ENCODE measurements around the gene SRPK2.
"Not testable (repeated sequence)": the region's sequence is repeated elsewhere in the genome, so short reads cannot be mapped to it uniquely, and the experiment has no call there.

The SRPK2 gene

GRCh38 chr7:105202616-105203015 lies 186.1 kb downstream of the SRPK2 start:
- peaks cover 3% of the 10 kb centered on the region for H3K36me3 ChIP-seq (replicated peaks)
- no peaks in the 10 kb centered on the region for H3K27me3 ChIP-seq (ENCODE audit: low read depth)
- H3K9me3 ChIP-seq = no peaks in the 10 kb centered on the region
- peaks cover 15% of the 10 kb centered on the region for H3K4me1 ChIP-seq
- H3K4me3 ChIP-seq = no peak overlapping the region
- DNase-seq (ENCODE audit: low spot score in 2 of 2) = peak; percentile 28 to 93
- in situ Hi-C loops (cut with MboI; ENCODE audit: low sequenced_read_pairs) = no loop called here

- H3K4me3 ChIP-seq = no peak overlapping the region
- no peaks in the 10 kb centered on the region for H3K9me3 ChIP-seq
- DNase-seq (ENCODE audit: low spot score in 2 of 2) = no peak
- H3K4me1 ChIP-seq = peaks cover 15% of the 10 kb centered on the region
- in situ Hi-C loops (cut with MboI; ENCODE audit: low sequenced_read_pairs) = no loop called here
- peaks cover 6% of the 10 kb centered on the region for H3K36me3 ChIP-seq (replicated peaks)
- H3K27me3 ChIP-seq (ENCODE audit: low read depth) = no peaks in the 10 kb centered on the region
Observed at GRCh38 chr7:105199386-105199785, 189.3 kb downstream of the SRPK2 start.

GRCh38 chr7:105198223-105198622 lies 190.5 kb downstream of the SRPK2 start:
- in situ Hi-C loops (cut with MboI; ENCODE audit: low sequenced_read_pairs) = no loop called here
- no peaks in the 10 kb centered on the region for H3K27me3 ChIP-seq (ENCODE audit: low read depth)
- H3K4me3 ChIP-seq = no peak overlapping the region
- H3K9me3 ChIP-seq = no peaks in the 10 kb centered on the region
- H3K4me1 ChIP-seq = peaks cover 12% of the 10 kb centered on the region
- peaks cover 3% of the 10 kb centered on the region; the same call in 1 of the 2 replicates for H3K36me3 ChIP-seq (replicated peaks)
- DNase-seq (ENCODE audit: low spot score in 2 of 2) = no peak

- peaks cover 3% of the 10 kb centered on the region; the same call in 1 of the 2 replicates for H3K36me3 ChIP-seq (replicated peaks)
- no peak overlapping the region for H3K4me3 ChIP-seq
- no peaks in the 10 kb centered on the region for H3K9me3 ChIP-seq
- in situ Hi-C loops (cut with MboI; ENCODE audit: low sequenced_read_pairs) = no loop called here
- no peak for DNase-seq (ENCODE audit: low spot score in 2 of 2)
- H3K27me3 ChIP-seq (ENCODE audit: low read depth) = no peaks in the 10 kb centered on the region
- no peaks in the 10 kb centered on the region; the same call in 1 of the 2 replicates for H3K4me1 ChIP-seq
Observed at GRCh38 chr7:105196473-105196872, 192.2 kb downstream of the SRPK2 start.

- in situ Hi-C loops (cut with MboI; ENCODE audit: low sequenced_read_pairs) = no loop called here
- peaks cover 3% of the 10 kb centered on the region; the same call in 1 of the 2 replicates for H3K36me3 ChIP-seq (replicated peaks)
- no peaks in the 10 kb centered on the region for H3K9me3 ChIP-seq
- no peaks in the 10 kb centered on the region; the same call in 1 of the 2 replicates for H3K4me1 ChIP-seq
- no peak for DNase-seq (ENCODE audit: low spot score in 2 of 2)
- H3K27me3 ChIP-seq (ENCODE audit: low read depth) = no peaks in the 10 kb centered on the region
- no peak overlapping the region for H3K4me3 ChIP-seq
Observed at GRCh38 chr7:105195891-105196290, 192.8 kb downstream of the SRPK2 start.

- H3K9me3 ChIP-seq; in situ Hi-C loops (cut with MboI; ENCODE audit: low sequenced_read_pairs); H3K4me1 ChIP-seq; H3K27me3 ChIP-seq (ENCODE audit: low read depth); DNase-seq (ENCODE audit: low spot score in 2 of 2); H3K4me3 ChIP-seq; H3K36me3 ChIP-seq (replicated peaks): not testable (repeated sequence)
Observed at GRCh38 chr7:105194959-105195358, 193.8 kb downstream of the SRPK2 start.

- in situ Hi-C loops (cut with MboI; ENCODE audit: low sequenced_read_pairs) = no loop called here
- no peak for DNase-seq (ENCODE audit: low spot score in 2 of 2)
- Histone ChIP-seq H3K9me3 (no peaks in the 10 kb centered on the region), H3K36me3 (replicated peaks) (0 out of 2 replicates have a peak, but pooled peaks cover 3% of the 10 kb centered on the region), H3K4me3 (no peak overlapping the region), H3K27me3 (ENCODE audit: low read depth) (no peaks in the 10 kb centered on the region), H3K4me1 (no peaks in the 10 kb centered on the region; the same call in 1 of the 2 replicates)
Observed at GRCh38 chr7:105191331-105191730, 197.4 kb downstream of the SRPK2 start.

- H3K36me3 ChIP-seq (replicated peaks) = no peaks in the 10 kb centered on the region
- H3K4me3 ChIP-seq = no peak overlapping the region
- no peaks in the 10 kb centered on the region for H3K27me3 ChIP-seq (ENCODE audit: low read depth)
- in situ Hi-C loops (cut with MboI; ENCODE audit: low sequenced_read_pairs) = no loop called here
- no peak for DNase-seq (ENCODE audit: low spot score in 2 of 2)
- H3K9me3 ChIP-seq = no peaks in the 10 kb centered on the region
- peaks cover 11% of the 10 kb centered on the region for H3K4me1 ChIP-seq
Observed at GRCh38 chr7:105189859-105190492, 198.7 kb downstream of the SRPK2 start.

- H3K9me3 ChIP-seq = no peaks in the 10 kb centered on the region
- in situ Hi-C loops (cut with MboI; ENCODE audit: low sequenced_read_pairs) = no loop called here
- H3K36me3 ChIP-seq (replicated peaks) = no peaks in the 10 kb centered on the region
- DNase-seq (ENCODE audit: low spot score in 2 of 2) = no peak
- peaks cover 11% of the 10 kb centered on the region for H3K4me1 ChIP-seq
- H3K4me3 ChIP-seq = no peak overlapping the region
- no peaks in the 10 kb centered on the region for H3K27me3 ChIP-seq (ENCODE audit: low read depth)
Observed at GRCh38 chr7:105188201-105188600, 200.5 kb downstream of the SRPK2 start.

- no peak for DNase-seq (ENCODE audit: low spot score in 2 of 2)
- Histone ChIP-seq H3K4me3 (no peak overlapping the region), H3K27me3 (ENCODE audit: low read depth) (no peaks in the 10 kb centered on the region), H3K36me3 (replicated peaks) (no peaks in the 10 kb centered on the region), H3K4me1 (peaks cover 11% of the 10 kb centered on the region), H3K9me3 (no peaks in the 10 kb centered on the region)
- in situ Hi-C loops (cut with MboI; ENCODE audit: low sequenced_read_pairs) = no loop called here
Observed at GRCh38 chr7:105187302-105188169, 201.2 kb downstream of the SRPK2 start.

- Histone ChIP-seq H3K4me1 (peaks cover 11% of the 10 kb centered on the region), H3K9me3 (no peaks in the 10 kb centered on the region), H3K27me3 (ENCODE audit: low read depth) (no peaks in the 10 kb centered on the region), H3K4me3 (no peak overlapping the region), H3K36me3 (replicated peaks) (no peaks in the 10 kb centered on the region)
- DNase-seq (ENCODE audit: low spot score in 2 of 2) = peak in 1 of 2 experiments; percentile 62
- in situ Hi-C loops (cut with MboI; ENCODE audit: low sequenced_read_pairs) = no loop called here
Observed at GRCh38 chr7:105185290-105186010, 203.3 kb downstream of the SRPK2 start.

- peaks cover 7% of the 10 kb centered on the region; the same call in 1 of the 2 replicates for H3K4me1 ChIP-seq
- H3K27me3 ChIP-seq (ENCODE audit: low read depth) = no peaks in the 10 kb centered on the region
- no peak overlapping the region for H3K4me3 ChIP-seq
- 0 out of 2 replicates have a peak, but pooled peaks cover 2% of the 10 kb centered on the region for H3K9me3 ChIP-seq
- in situ Hi-C loops (cut with MboI; ENCODE audit: low sequenced_read_pairs) = no loop called here
- no peak for DNase-seq (ENCODE audit: low spot score in 2 of 2)
- no peaks in the 10 kb centered on the region for H3K36me3 ChIP-seq (replicated peaks)
Observed at GRCh38 chr7:105180002-105180401, 208.7 kb downstream of the SRPK2 start.

GRCh38 chr7:105178928-105179541 lies 209.7 kb downstream of the SRPK2 start:
- 0 out of 2 replicates have a peak, but pooled peaks cover 2% of the 10 kb centered on the region for H3K9me3 ChIP-seq
- no peak overlapping the region for H3K4me3 ChIP-seq
- no peak for DNase-seq (ENCODE audit: low spot score in 2 of 2)
- H3K4me1 ChIP-seq = peaks cover 7% of the 10 kb centered on the region; the same call in 1 of the 2 replicates
- in situ Hi-C loops (cut with MboI; ENCODE audit: low sequenced_read_pairs) = no loop called here
- no peaks in the 10 kb centered on the region for H3K36me3 ChIP-seq (replicated peaks)
- H3K27me3 ChIP-seq (ENCODE audit: low read depth) = no peaks in the 10 kb centered on the region
